Smooth muscle cell (in vitro differentiated cells): ENCODE results near the gene RAB42. TPM values are rescaled to one million over a fixed set of nuclear protein-coding genes. Genes with fewer than 3 reads are reported as not detected.
"Not testable (repeated sequence)": the region's sequence is repeated elsewhere in the genome, so short reads cannot be mapped to it uniquely, and the experiment has no call there.

Experiments
- DNase-seq: peaks from one replicate; lab custom pipeline; 2025; ENCODE audit not compliant: unreplicated experiment; lab: John Stamatoyannopoulos, UW
- H2AFZ ChIP-seq: fragments of 200-600 bp; sonication (generic); 2 replicates; pipeline ENCODE4 v1.6.0; 2016; ENCODE audit warnings: antibody characterized with exemption, low read depth, mild to moderate bottlenecking
- H3F3A ChIP-seq: fragments of 200-600 bp; sonication (generic); 2 replicates; pipeline ENCODE4 v1.6.0; 2017; ENCODE audit warnings: antibody characterized with exemption, low read depth
- H3K27ac ChIP-seq: fragments of 200-600 bp; sonication (generic); 2 replicates; pipeline ENCODE4 v1.5.1; 2016; ENCODE audit warnings: low read depth, mild to moderate bottlenecking
- H3K27me3 ChIP-seq: fragments of 200-600 bp; sonication (generic); 2 replicates; pipeline ENCODE4 v1.6.1; 2016; ENCODE audit warnings: low read depth, mild to moderate bottlenecking
- H3K36me3 ChIP-seq: fragments of 200-600 bp; sonication (generic); 2 replicates; pipeline ENCODE4 v1.5.1; 2016; ENCODE audit warnings: low read depth
- H3K4me1 ChIP-seq: fragments of 200-600 bp; sonication (generic); 2 replicates; pipeline ENCODE4 v1.5.1; 2016; ENCODE audit warnings: low read depth
- H3K4me2 ChIP-seq: fragments of 200-600 bp; sonication (generic); 2 replicates; pipeline ENCODE4 v1.6.0; 2016; ENCODE audit warnings: mild to moderate bottlenecking
- H3K4me3 ChIP-seq: fragments of 200-600 bp; sonication (generic); 2 replicates; pipeline ENCODE4 v1.5.1; 2016; ENCODE audit warnings: mild to moderate bottlenecking
- H3K79me2 ChIP-seq: fragments of 200-600 bp; sonication (generic); 2 replicates; pipeline ENCODE4 v1.6.0; 2016; ENCODE audit warnings: low read depth, mild to moderate bottlenecking
- H3K9ac ChIP-seq: fragments of 200-600 bp; sonication (generic); 2 replicates; pipeline ENCODE4 v1.6.0; 2016; ENCODE audit warnings: low read depth
- H3K9me3 ChIP-seq: fragments of 200-600 bp; sonication (generic); replicated peaks from 2 replicates; pipeline ENCODE4 v1.5.1; 2016; ENCODE audit warnings: low read depth
- H4K20me1 ChIP-seq: fragments of 200-600 bp; sonication (generic); 2 replicates; pipeline ENCODE4 v1.6.0; 2016; ENCODE audit warnings: low read depth
- CTCF ChIP-seq: fragments of 200-600 bp; sonication (generic); IDR thresholded peaks from 2 replicates; pipeline ENCODE4 v1.5.1; 2017; ENCODE audit warnings: borderline replicate concordance, mild to moderate bottlenecking, antibody characterized with exemption; ENCODE audit not compliant: insufficient read depth, poor library complexity, severe bottlenecking
- WGBS: methylation state at CpG from one replicate; pipeline ENCODE4 v1.1.7; 2016; ENCODE audit warnings: low lambda C conversion rate; 5-methylcytosine and 5-hydroxymethylcytosine counted together
- polyA plus RNA-seq: library from polyadenylated mRNA; unstranded; fragments of >200 nt; fragmentation: Nextera tagmentation; extraction: Ambion mirVana; gene quantifications from 2 replicates; pipeline ENCODE4 v1.2.1, GENCODE V29; 2016
- total RNA-seq: library from RNA; depleted of rRNA; stranded (reverse); fragments of >200 nt; gene quantifications from 2 replicates; pipeline ENCODE4 v1.2.3, GENCODE V29; 2014

Gene RAB42
- total and polyA plus RNA-seq, 2 experiments from 2014 or later: 8.6 to 9.7 TPM

DNA sequence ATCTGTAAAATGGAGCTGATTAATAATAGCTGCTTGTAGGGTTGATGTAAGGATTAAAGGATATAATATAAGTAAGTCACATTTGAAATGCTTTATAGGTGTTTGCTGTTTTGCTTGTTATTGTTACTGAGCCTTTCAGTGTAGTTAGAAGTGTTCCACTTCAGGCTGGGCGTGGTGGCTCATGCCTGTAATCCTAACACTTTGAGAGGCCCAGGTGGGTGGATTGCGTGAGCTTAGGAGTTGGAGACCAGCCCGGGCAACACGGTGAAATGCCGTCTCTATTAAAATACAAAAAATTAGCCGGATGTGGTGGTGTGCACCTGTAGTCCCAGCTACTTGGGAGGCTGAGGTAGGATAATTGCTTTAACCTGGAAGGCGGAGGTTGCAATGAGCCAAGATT lies 27.0 kb upstream of the RAB42 start:
- H3K79me2 ChIP-seq: no peaks in the 10 kb centered on the region
- no peak overlapping the region for H3K9ac ChIP-seq
- peaks cover 23% of the 10 kb centered on the region for H3K36me3 ChIP-seq
- H3K27ac ChIP-seq: no peak overlapping the region
- no peaks in the 10 kb centered on the region for H3K27me3 ChIP-seq
- 98% methylated on average over 7 of the region's 7 CpGs for WGBS
- H4K20me1 ChIP-seq: no peaks in the 10 kb centered on the region
- H3K4me3 ChIP-seq: no peak overlapping the region
- no peak overlapping the region for H2AFZ ChIP-seq
- TF ChIP-seq CTCF: no peak
- no peak for DNase-seq
- H3F3A ChIP-seq: no peaks in the 10 kb centered on the region
- H3K4me2 ChIP-seq: no peak overlapping the region
- H3K9me3 ChIP-seq: no peaks in the 10 kb centered on the region
- H3K4me1 ChIP-seq: no peaks in the 10 kb centered on the region

GRCh38 chr1:28565726-28566125 lies 26.3 kb upstream of the RAB42 start:
- no peak overlapping the region for H3K9ac ChIP-seq
- no peak overlapping the region for H2AFZ ChIP-seq
- H3K4me2 ChIP-seq: no peak overlapping the region
- no peaks in the 10 kb centered on the region for H3K9me3 ChIP-seq
- H3F3A ChIP-seq: no peaks in the 10 kb centered on the region
- no peaks in the 10 kb centered on the region for H3K4me1 ChIP-seq
- H4K20me1 ChIP-seq: no peaks in the 10 kb centered on the region
- peaks cover 19% of the 10 kb centered on the region for H3K36me3 ChIP-seq
- no peak for DNase-seq
- H3K27me3 ChIP-seq: no peaks in the 10 kb centered on the region
- no peaks in the 10 kb centered on the region for H3K79me2 ChIP-seq
- no peak overlapping the region for H3K4me3 ChIP-seq
- 96% methylated on average over 6 of the region's 6 CpGs for WGBS
- no peak for TF ChIP-seq CTCF
- H3K27ac ChIP-seq: no peak overlapping the region

DNA sequence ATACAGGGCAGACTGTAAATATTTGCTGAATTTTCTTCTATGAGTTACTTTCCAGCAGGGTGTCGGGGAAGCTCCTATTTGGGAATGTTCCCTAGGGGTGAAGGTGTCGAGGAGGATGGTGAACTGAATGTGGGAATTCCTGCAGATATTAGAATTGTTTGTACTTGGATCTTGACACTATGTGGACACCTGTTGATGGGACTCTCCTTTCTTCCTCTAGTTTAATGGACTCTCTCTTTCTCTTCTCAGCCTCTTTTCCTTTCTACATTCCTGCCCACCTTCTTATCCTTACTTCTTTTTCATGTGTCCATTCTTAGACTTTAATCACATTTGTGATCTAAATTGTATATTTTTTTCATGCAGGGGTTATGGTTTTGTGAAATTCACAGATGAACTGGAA lies 25.1 kb upstream of the RAB42 start:
- Histone ChIP-seq H3K79me2 (no peaks in the 10 kb centered on the region), H3K36me3 (peaks cover 12% of the 10 kb centered on the region), H3F3A (no peaks in the 10 kb centered on the region), H3K27ac (no peak overlapping the region), H3K4me1 (no peaks in the 10 kb centered on the region), H3K27me3 (no peaks in the 10 kb centered on the region), H2AFZ (no peak overlapping the region), H3K4me2 (no peak overlapping the region), H3K9ac (no peak overlapping the region), H3K4me3 (no peak overlapping the region), H4K20me1 (no peaks in the 10 kb centered on the region), H3K9me3 (no peaks in the 10 kb centered on the region)
- DNase-seq: no peak
- no peak for TF ChIP-seq CTCF
- 98% methylated on average over 2 of the region's 2 CpGs for WGBS

- H3K9ac ChIP-seq: no peak overlapping the region
- 100% methylated on average over 4 of the region's 4 CpGs for WGBS
- H4K20me1 ChIP-seq: no peaks in the 10 kb centered on the region
- no peak for TF ChIP-seq CTCF
- H3K4me1 ChIP-seq: no peaks in the 10 kb centered on the region
- no peak overlapping the region for H3K27ac ChIP-seq
- no peak overlapping the region for H2AFZ ChIP-seq
- no peak overlapping the region for H3K4me2 ChIP-seq
- no peak for DNase-seq
- no peaks in the 10 kb centered on the region for H3K36me3 ChIP-seq
- peaks cover 4% of the 10 kb centered on the region for H3F3A ChIP-seq
- no peaks in the 10 kb centered on the region for H3K79me2 ChIP-seq
- H3K27me3 ChIP-seq: no peaks in the 10 kb centered on the region
- H3K9me3 ChIP-seq: no peaks in the 10 kb centered on the region
- no peak overlapping the region for H3K4me3 ChIP-seq
Measured at GRCh38 chr1:28571911-28572310, 20.2 kb upstream of the RAB42 start.

DNA sequence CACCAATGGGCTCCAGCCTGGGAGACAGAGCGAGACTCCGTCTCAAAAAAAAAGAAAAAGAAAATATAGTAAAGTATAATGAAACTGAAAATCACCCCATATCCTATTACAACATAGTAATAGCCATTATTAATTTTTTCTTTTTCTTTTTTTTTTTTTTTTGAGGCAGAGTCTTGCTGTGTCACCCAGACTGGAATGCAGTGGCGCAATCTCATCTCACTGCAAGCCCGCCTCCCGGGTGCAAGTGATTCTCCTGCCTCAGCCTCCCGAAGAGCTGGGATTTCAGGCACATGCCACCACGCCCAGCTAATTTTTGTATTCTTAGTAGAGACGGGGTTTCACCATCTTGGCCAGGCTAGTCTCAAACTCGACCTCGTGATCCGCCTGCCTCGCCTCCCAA lies 19.2 kb upstream of the RAB42 start:
- 87% methylated on average over 12 of the region's 12 CpGs for WGBS
- H3K4me1 ChIP-seq: not testable (repeated sequence)

More for the DNA sequence above, 19.2 kb upstream of the RAB42 start:
- H3K4me3 ChIP-seq, H3K27ac ChIP-seq, H2AFZ ChIP-seq, H3K27me3 ChIP-seq, H3F3A ChIP-seq, H4K20me1 ChIP-seq, H3K9me3 ChIP-seq, H3K79me2 ChIP-seq, H3K9ac ChIP-seq, DNase-seq, H3K36me3 ChIP-seq, H3K4me2 ChIP-seq: not testable (repeated sequence)
